GM18951 (cell line): Measurements from ENCODE around the gene MCOLN1.

Experiments used
- POLR2A ChIP-seq: IDR thresholded peaks from 4 replicates; pipeline ENCODE4 v1.6.1; 2011; ENCODE audit warnings: mild to moderate bottlenecking; ENCODE audit not compliant: insufficient read length, insufficient read depth; ENCODE audit errors: extremely low read depth
- in situ Hi-C: fragments of 300-500 bp; cut with MboI; formaldehyde crosslinking; loops from one replicate; pipeline ENCODE4 v1.12.0; 2022; ENCODE audit warnings: low sequenced_read_pairs, mixed read lengths, inconsistent platforms; ENCODE audit not compliant: unreplicated experiment

MCOLN1 gene

GRCh38 chr19:7549429-7550148 lies 27.2 kb downstream of the MCOLN1 start:
- no peak for TF ChIP-seq POLR2A
- in situ Hi-C loops: loop anchor here (25.0 kb wide), 1 partner anchor 263 kb away; no protein-coding TSS in a partner anchor

- in situ Hi-C loops: loop anchor here (25.0 kb wide), 1 partner anchor 262 kb away; no protein-coding TSS in a partner anchor
- no peak for TF ChIP-seq POLR2A
Observed at GRCh38 chr19:7550169-7550770, 27.8 kb downstream of the MCOLN1 start.

- in situ Hi-C loops: loop anchor here (25.0 kb wide), 1 partner anchor 261 kb away; no protein-coding TSS in a partner anchor
- TF ChIP-seq POLR2A: no peak
Observed at GRCh38 chr19:7550987-7551761, 28.8 kb downstream of the MCOLN1 start.

DNA sequence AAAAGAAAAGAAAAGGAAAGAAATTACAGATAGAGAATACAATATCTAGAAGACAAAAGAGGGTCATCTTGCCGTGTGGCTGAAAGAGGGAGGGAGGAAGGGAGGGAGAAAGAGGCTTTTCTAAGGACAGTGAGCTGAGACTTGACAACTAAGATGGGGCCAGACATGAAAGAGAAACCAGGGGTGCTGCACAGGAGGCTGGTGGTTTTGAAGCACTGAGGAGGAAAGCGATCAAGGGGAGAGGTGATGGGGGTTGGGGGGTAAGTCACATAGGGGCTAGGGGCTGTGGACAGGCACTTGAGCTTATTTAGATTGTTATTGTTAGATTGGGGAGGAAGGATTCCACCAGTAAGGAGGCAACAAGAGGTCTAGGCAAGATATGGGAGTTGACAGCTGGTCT lies 30.4 kb downstream of the MCOLN1 start:
- in situ Hi-C loops: loop anchor here (25.0 kb wide), 1 partner anchor 260 kb away; no protein-coding TSS in a partner anchor
- TF ChIP-seq POLR2A: no peak

GRCh38 chr19:7554565-7554964 lies 32.1 kb downstream of the MCOLN1 start:
- no peak for TF ChIP-seq POLR2A
- in situ Hi-C loops: loop anchor here (25.0 kb wide), 1 partner anchor 258 kb away; no protein-coding TSS in a partner anchor

DNA sequence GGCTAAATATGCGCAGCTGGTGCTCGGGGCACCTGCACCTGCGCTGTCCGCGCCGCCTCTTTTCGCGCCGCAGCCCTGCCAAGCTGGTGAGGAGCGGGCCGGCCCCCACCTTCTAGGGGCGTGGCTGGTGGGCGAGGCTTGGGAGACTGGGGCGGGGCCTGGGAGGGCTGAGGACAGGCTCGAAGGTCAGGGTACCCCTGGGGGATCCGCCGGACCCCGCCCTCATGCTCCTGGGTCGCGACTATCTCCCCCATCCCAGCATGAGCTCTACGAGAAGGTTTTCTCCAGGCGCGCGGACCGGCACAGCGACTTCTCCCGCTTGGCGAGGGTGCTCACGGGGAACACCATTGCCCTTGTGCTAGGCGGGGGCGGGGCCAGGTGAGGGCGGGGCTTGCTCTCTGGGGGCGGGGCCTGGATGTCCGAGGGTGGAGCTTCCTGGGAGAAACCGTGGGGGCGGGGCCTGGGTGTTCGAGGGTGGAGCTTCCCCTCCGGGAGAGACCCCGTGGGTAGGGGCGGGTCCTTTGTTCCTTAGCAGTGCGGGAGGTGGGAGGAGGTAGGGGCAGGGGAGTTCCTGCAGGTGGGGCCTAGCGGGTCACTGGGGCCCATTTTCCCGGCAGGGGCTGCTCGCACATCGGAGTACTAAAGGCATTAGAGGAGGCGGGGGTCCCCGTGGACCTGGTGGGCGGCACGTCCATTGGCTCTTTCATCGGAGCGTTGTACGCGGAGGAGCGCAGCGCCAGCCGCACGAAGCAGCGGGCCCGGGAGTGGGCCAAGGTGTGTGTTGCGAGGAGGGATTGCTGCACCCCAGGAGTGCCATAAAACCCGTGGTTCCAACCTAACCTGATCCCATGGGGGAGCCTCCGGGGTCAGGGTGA lies 32.8 kb downstream of the MCOLN1 start:
- no peak for TF ChIP-seq POLR2A
- in situ Hi-C loops: loop anchor here (25.0 kb wide), 1 partner anchor 257 kb away; no protein-coding TSS in a partner anchor

DNA sequence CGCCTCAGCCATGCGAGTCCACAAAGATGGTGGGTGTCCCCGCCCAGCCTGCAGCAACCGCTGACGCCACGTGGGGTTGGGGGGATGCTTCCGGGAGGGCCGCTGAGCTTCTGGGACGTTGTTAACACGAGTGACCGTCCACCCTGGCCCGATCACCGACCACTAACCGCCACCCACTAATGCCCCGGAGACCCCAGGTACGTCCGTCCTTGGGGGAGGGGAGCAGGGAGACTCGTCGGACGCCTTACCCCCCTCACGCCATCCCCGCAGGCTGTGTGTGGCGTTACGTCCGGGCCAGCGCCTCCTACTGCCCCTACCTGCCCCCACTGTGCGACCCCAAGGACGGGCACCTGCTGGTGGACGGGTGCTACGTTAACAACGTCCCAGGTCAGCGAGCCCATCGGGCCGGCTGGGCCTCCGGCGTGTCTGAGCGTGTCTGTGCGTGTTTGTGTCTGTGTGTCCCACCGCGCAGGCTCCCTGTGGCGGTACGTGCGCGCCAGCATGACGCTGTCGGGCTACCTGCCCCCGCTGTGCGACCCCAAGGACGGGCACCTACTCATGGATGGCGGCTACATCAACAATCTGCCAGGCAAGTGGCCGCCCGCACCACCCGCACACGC lies 34.4 kb downstream of the MCOLN1 start:
- TF ChIP-seq POLR2A: no peak
- in situ Hi-C loops: loop anchor here (25.0 kb wide), 1 partner anchor 255 kb away; no protein-coding TSS in a partner anchor

- no peak for TF ChIP-seq POLR2A
- in situ Hi-C loops: loop anchor here (25.0 kb wide), 1 partner anchor 254 kb away; no protein-coding TSS in a partner anchor
Observed at GRCh38 chr19:7558667-7559066, 36.2 kb downstream of the MCOLN1 start.

DNA sequence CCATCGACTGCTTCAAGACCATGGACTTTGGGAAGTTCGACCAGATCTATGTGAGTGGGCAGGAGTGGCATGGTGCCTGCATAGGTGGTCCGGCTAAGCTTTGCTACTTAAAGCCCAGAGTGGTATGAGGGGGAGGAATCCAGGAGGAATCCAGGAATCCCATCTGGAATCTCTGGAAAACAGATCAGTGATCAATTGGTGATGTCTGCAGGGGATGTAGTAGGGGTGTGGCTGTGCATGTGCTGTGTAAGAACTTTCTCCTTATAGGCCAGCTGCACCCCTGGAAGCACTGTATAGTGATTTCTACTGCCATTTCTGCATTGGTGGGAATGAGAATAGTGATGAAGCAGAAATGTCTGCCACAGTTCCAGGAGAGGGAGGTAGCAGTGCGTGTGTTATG lies 36.7 kb downstream of the MCOLN1 start:
- in situ Hi-C loops: loop anchor here (25.0 kb wide), 1 partner anchor 253 kb away; no protein-coding TSS in a partner anchor
- TF ChIP-seq POLR2A: no peak

DNA sequence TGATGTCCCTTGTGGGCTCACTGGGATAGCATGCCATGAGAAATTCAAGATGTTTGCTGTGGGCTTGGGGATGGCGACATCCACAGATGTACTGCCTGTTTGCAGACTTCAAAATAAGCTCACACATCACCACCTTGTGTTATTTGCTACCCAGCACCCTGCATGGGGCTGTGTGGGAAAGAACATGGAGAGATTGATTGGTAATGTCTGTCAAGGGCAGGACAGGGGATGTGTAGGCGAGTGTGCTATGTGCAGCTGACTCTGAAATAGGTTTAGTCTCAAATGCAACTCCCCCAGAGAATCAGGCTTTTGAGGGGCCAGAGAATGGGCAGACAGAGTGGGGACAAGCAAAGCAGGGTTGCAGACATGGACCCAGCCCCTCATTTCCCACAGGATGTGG lies 37.8 kb downstream of the MCOLN1 start:
- no peak for TF ChIP-seq POLR2A
- in situ Hi-C loops: loop anchor here (25.0 kb wide), 1 partner anchor 252 kb away; no protein-coding TSS in a partner anchor

DNA sequence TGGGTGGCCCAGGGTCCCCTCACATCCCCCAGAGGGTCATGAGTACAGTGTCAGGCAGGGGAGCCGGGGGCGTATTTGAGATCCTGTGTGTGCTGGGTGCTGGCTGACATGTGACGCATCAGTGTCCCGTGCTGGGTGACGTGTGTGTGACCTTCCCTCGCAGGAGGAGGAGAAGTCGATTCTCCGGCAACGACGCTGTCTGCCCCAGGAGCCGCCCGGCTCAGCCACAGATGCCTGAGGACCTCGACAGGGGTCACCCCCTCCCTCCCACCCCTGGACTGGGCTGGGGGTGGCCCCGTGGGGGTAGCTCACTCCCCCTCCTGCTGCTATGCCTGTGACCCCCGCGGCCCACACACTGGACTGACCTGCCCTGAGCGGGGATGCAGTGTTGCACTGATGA lies 38.9 kb downstream of the MCOLN1 start:
- in situ Hi-C loops: loop anchor here (25.0 kb wide), 1 partner anchor 251 kb away; no protein-coding TSS in a partner anchor
- TF ChIP-seq POLR2A: no peak
